Upper lobe of left lung (tissue), 6 donors: ENCODE measurements around the gene WNK1. TPM values are rescaled to one million over a fixed set of nuclear protein-coding genes. Genes with fewer than 3 reads are reported as not detected.
A peak's percentile ranks its signal among the peaks of the same experiment; 100 is the strongest.

Source experiments
- ATAC-seq, 2 donors: fragments of 200-7000 bp; cut with Tn5 transposase; one replicate each; pipeline ENCODE4 v1.9.1; 2022; ENCODE audit warnings: mild to moderate bottlenecking in 2 of 2, moderate library complexity in 2 of 2; ENCODE audit not compliant: low FRiP score in 2 of 2
- DNase-seq, 2 donors: peaks; one replicate each; pipeline ENCODE4 v3.0.0-alpha.2; 2019 to 2020
- H3K27ac ChIP-seq, 4 donors: fragments of 200-600 bp; sonication (generic); one replicate each; pipeline ENCODE4 v1.5.1; 2016 to 2019
- H3K27me3 ChIP-seq, 4 donors: fragments of 200-600 bp; sonication (generic); one replicate each; pipeline ENCODE4 v1.5.1; 2017 to 2019
- H3K36me3 ChIP-seq, 4 donors: fragments of 200-600 bp; sonication (generic); one replicate each; pipeline ENCODE4 v1.5.1; 2016 to 2019
- H3K4me1 ChIP-seq, 4 donors: fragments of 200-600 bp; sonication (generic); one replicate each; pipeline ENCODE4 v1.5.1; 2018 to 2019
- H3K4me3 ChIP-seq, 4 donors: fragments of 200-600 bp; sonication (generic); one replicate each; pipeline ENCODE4 v1.5.1; 2017 to 2019; ENCODE audit warnings: mild to moderate bottlenecking in 2 of 4, moderate library complexity in 1 of 4
- H3K9me3 ChIP-seq, 4 donors: fragments of 200-600 bp; sonication (generic); one replicate each; pipeline ENCODE4 v1.5.1; 2018 to 2019
- EP300 ChIP-seq, 4 donors: sonication (generic); formaldehyde crosslinking; IDR thresholded peaks; one replicate each; pipeline ENCODE4 v1.5.1; 2017; ENCODE audit warnings: antibody characterized with exemption in 4 of 4, control low read depth in 2 of 4
- POLR2A ChIP-seq, 4 donors: fragments of 450-650 bp; IDR thresholded peaks; one replicate each; pipeline ENCODE4 v1.5.1; 2016 to 2017; ENCODE audit warnings: antibody characterized with exemption in 4 of 4, mild to moderate bottlenecking in 2 of 4
- POLR2AphosphoS5 ChIP-seq, 2 donors: sonication (generic); formaldehyde crosslinking; IDR thresholded peaks; one replicate each; pipeline ENCODE4 v1.5.1; 2017; ENCODE audit warnings: antibody characterized with exemption in 2 of 2
- WGBS, 2 donors: methylation state at CpG; one replicate each; pipeline ENCODE4 v1.1.5; 2017 to 2018; 5-methylcytosine and 5-hydroxymethylcytosine counted together
- total RNA-seq, 6 donors: library from RNA; depleted of rRNA in 4 of 6; stranded (reverse); fragments of >200 nt in 4 of 6; gene quantifications; one replicate each; pipeline versions ENCODE4 v1.1.0 to v1.2.1, GENCODE V29; 2016 to 2021
- TF ChIP-seq, protein P1 (sequence below), 6 experiments: fragments of 450-650 bp in 4 of 6; fragments of 200-600 bp in 2 of 6; sonication (generic) in 2 of 6; IDR thresholded peaks; one replicate each; pipeline ENCODE4 v1.5.1; 2016 to 2019; ENCODE audit warnings: antibody characterized with exemption in 6 of 6
- donor health status: DM: no; HTN: no; CAD: no; lungs with moderate emphysema.
- donor health status: DM: no; HTN: yes; CAD: no; lungs with severe emphysema.

Gene WNK1
- total RNA-seq, 6 donors from 2014 or later = 184 to 288 (median 245) TPM

DNA sequence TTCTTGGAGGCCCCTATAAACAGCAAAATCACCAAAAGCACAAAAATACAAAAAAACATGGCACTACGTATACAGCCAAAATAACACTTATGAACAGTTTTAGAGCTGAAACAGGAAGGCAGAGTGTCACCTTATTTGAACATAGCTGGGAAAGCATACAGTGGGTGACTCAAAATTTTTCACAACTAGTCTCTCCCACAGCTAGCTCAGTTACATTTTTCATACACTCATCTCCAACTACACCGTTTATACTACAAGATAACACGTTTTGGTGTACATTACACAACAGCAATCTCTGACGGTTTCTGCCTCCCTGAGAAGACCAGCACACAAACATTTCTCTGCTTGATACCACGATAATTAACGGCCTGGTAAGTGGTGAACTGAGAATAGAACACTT is 194.3 kb downstream of the WNK1 start:
- Histone ChIP-seq H3K27me3 (no peaks in the 10 kb centered on the region), H3K9me3 (no peaks in the 10 kb centered on the region), H3K36me3 (peaks cover 0 to 14% (median 0%) of the 10 kb centered on the region in 4 donors), H3K4me1 (peaks cover 12 to 23% (median 13%) of the 10 kb centered on the region in 4 donors), H3K4me3 (no peak overlapping the region), H3K27ac (no peak overlapping the region)
- 63 to 69% methylated on average over 6 of the region's 6 CpGs for WGBS, 2 donors
- TF ChIP-seq, protein P1, sequence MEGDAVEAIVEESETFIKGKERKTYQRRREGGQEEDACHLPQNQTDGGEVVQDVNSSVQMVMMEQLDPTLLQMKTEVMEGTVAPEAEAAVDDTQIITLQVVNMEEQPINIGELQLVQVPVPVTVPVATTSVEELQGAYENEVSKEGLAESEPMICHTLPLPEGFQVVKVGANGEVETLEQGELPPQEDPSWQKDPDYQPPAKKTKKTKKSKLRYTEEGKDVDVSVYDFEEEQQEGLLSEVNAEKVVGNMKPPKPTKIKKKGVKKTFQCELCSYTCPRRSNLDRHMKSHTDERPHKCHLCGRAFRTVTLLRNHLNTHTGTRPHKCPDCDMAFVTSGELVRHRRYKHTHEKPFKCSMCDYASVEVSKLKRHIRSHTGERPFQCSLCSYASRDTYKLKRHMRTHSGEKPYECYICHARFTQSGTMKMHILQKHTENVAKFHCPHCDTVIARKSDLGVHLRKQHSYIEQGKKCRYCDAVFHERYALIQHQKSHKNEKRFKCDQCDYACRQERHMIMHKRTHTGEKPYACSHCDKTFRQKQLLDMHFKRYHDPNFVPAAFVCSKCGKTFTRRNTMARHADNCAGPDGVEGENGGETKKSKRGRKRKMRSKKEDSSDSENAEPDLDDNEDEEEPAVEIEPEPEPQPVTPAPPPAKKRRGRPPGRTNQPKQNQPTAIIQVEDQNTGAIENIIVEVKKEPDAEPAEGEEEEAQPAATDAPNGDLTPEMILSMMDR (IDR thresholded peaks at IDR 0.05) = no peak
- TF ChIP-seq POLR2AphosphoS5 (IDR thresholded peaks at IDR 0.05) (no peak), EP300 (IDR thresholded peaks at IDR 0.05) (no peak), POLR2A (IDR thresholded peaks at IDR 0.05) (no peak)
- DNase-seq (no peak), ATAC-seq (no peak)

DNA sequence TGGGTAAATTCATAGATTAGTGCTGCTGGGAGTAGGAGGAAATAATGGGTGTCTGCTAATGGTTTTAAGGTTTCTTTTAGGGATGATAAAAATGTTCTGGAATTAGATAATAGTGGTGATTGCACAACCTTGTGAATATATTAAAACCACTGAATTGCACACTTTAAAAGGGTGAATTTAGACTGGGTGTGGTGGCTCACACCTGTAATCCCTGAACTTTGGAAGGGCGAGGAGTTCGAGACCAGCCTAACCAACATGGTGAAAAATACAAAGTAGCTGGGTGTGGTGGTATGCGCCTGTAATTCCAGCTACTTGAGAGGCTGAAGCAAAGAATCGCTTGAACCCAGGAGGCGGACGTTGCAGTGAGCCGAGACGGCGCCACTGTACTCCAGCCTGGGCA is 195.9 kb downstream of the WNK1 start:
- TF ChIP-seq EP300 (IDR thresholded peaks at IDR 0.05) (no peak), POLR2A (IDR thresholded peaks at IDR 0.05) (no peak), POLR2AphosphoS5 (IDR thresholded peaks at IDR 0.05) (no peak)
- TF ChIP-seq, protein P1 (IDR thresholded peaks at IDR 0.05) = no peak
- 85 to 86% methylated on average over 9 of the region's 9 CpGs for WGBS, 2 donors
- Histone ChIP-seq H3K4me1 (peaks cover 12 to 23% (median 13%) of the 10 kb centered on the region in 4 donors), H3K27ac (peak overlapping the region in 1 of 4 donors; percentile 90), H3K4me3 (peak overlapping the region in 3 of 4 donors; percentile 60 to 95 (median 94)), H3K36me3 (peaks cover 0 to 8% (median 0%) of the 10 kb centered on the region in 4 donors), H3K27me3 (no peaks in the 10 kb centered on the region), H3K9me3 (no peaks in the 10 kb centered on the region)
- DNase-seq = no peak
- no peak for ATAC-seq

DNA sequence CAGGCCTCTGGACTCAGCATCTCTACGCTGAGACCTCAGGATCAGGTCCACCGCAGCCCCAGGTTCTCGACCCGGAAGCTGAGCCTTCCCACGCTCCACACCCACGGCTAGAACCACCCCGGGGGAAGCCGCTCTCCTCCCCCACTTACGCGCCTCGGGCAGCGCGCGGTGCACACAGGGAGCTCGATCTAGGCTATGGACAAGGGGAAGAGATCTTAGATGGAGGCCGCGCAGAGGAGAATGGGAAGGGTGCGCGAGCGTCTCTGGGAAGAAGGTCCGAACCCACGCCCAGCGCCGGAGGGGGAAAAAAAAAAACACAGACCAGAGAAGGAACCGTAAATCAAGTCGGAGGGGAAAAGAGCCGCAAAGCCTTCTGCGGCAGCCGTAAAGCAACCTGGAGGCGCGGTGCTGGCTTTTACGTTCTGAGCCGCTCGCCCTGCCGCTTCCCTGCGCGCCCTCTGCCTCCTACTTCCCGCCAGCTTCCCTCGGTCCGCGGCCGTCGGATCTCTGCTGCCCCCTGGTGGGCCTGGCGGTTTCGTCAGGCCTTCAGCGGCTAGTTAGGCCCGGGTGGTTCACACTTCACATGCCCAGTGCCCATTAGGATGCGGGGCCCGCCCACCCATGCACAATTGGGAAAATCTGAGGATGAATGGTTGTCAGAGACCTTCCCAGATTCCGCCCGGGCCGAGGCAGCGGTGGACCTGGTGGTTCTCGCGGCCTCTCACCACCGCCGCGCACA is 197.2 kb downstream of the WNK1 start, which contains the start of gene RAD52:
TSS of gene RAD52 (minus strand) at position 242 of the 739 bp plus-strand sequence. CDS start 16,636 bp downstream, outside the sequence.
- DNase-seq = peak; percentile 97 to 98
- H3K4me3 ChIP-seq = peak within 1 kb of the TSS; percentile 60 to 95 (median 94)
- 0 to 1% methylated on average over 37 to 45 of the region's 58 CpGs for WGBS, 2 donors
- no peaks in the 10 kb centered on the region for H3K27me3 ChIP-seq
- peaks cover 12 to 23% (median 13%) of the 10 kb centered on the region in 4 donors for H3K4me1 ChIP-seq
- H3K9me3 ChIP-seq = no peaks in the 10 kb centered on the region
- TF ChIP-seq POLR2AphosphoS5 (IDR thresholded peaks at IDR 0.05) = peak; percentile 79 to 89
- peak in 3 of 4 donors; percentile 55 to 78 (median 56) for TF ChIP-seq POLR2A (IDR thresholded peaks at IDR 0.05)
- TF ChIP-seq, protein P1 (IDR thresholded peaks at IDR 0.05) = peak; percentile 93 to 99 (median 99)
- TF ChIP-seq EP300 (IDR thresholded peaks at IDR 0.05) = no peak
- H3K36me3 ChIP-seq = no peaks in the 10 kb centered on the region
- peak within 1 kb of the TSS; percentile 84 to 93 (median 90) for H3K27ac ChIP-seq
- ATAC-seq = peak; percentile 97 to 99

DNA sequence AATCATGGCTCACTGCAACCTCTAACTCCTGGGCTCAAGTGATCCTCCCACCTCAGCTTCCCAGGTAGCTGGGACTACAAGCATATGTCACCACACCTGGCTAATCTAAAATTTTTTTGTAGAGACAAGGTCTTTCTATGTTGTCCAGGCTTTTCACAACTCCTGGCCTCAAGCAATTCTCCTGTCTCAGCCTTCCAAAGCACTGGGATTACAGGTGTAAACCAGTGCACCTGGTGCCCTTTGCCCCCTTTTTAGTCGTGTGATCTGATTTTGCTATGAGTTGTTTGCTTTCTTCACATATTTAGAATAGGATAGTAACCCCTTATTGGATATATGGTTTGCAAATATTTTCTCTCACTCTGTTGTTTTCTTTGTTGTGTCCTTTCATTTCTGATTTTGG is 198.8 kb downstream of the WNK1 start:
- TF ChIP-seq POLR2A (IDR thresholded peaks at IDR 0.05) = no peak
- TF ChIP-seq POLR2AphosphoS5 (IDR thresholded peaks at IDR 0.05) = no peak
- TF ChIP-seq, protein P1 (IDR thresholded peaks at IDR 0.05) = no peak
- H3K4me1 ChIP-seq = peaks cover 9 to 20% (median 12%) of the 10 kb centered on the region in 4 donors
- H3K27me3 ChIP-seq = no peaks in the 10 kb centered on the region
- WGBS, 2 donors = 37 to 45% methylated on average over 1 of the region's 1 CpG
- ATAC-seq (no peak), DNase-seq (no peak)
- no peaks in the 10 kb centered on the region for H3K9me3 ChIP-seq
- no peak overlapping the region for H3K27ac ChIP-seq
- H3K4me3 ChIP-seq = no peak overlapping the region
- no peaks in the 10 kb centered on the region for H3K36me3 ChIP-seq
